Panc1 (cell line): Measurements from ENCODE around the gene SDHAF1. TPM values are rescaled to one million over a fixed set of nuclear protein-coding genes. Genes with fewer than 3 reads are reported as not detected.

Experiments used
- ATAC-seq: fragments of 200-7000 bp; cut with Tn5 transposase; 2 replicates; pipeline ENCODE4 v1.9.1; 2020; ENCODE audit warnings: mild to moderate bottlenecking, moderate library complexity
- BruUV-seq: library from RNA; stranded (reverse); fragments of 400-500 nt; replicated peaks from 2 replicates; lab custom pipeline; 2021; lab: Mats Ljungman, UMichigan
- CTCF ChIA-PET: fragments of 300-600 bp; sonication (Branson Sonifier 250); formaldehyde crosslinking; loops from one replicate; lab custom pipeline; 2022; ENCODE audit warnings: antibody characterized with exemption; lab: Charles Lee
- POLR2A ChIA-PET: fragments of 300-600 bp; sonication (Branson Sonifier 250); formaldehyde crosslinking; loops from one replicate; lab custom pipeline; 2022; ENCODE audit warnings: antibody characterized with exemption; lab: Charles Lee
- DNase-seq: peaks from one replicate; pipeline ENCODE4 v3.0.0-alpha.2; 2010; ENCODE audit warnings: low read depth, low spot score
- H3K27ac ChIP-seq: 2 replicates; pipeline ENCODE4 v1.5.1; 2011; ENCODE audit warnings: mild to moderate bottlenecking, low read length, inconsistent platforms
- H3K27me3 ChIP-seq: fragments of 200-500 bp; sonication (Bioruptor generic); 2 replicates; pipeline ENCODE4 v1.6.0; 2014; ENCODE audit warnings: low read length, inconsistent platforms; ENCODE audit not compliant: control insufficient read depth, insufficient read depth
- H3K36me3 ChIP-seq: fragments of 200-500 bp; sonication (Bioruptor generic); 2 replicates; pipeline ENCODE4 v1.5.1; 2014; ENCODE audit warnings: inconsistent platforms, mild to moderate bottlenecking, low read length, moderate library complexity; ENCODE audit not compliant: control insufficient read depth, insufficient read depth
- H3K4me1 ChIP-seq: 2 replicates; pipeline ENCODE4 v1.5.1; 2011; ENCODE audit warnings: inconsistent platforms, mild to moderate bottlenecking, low read length, moderate library complexity; ENCODE audit not compliant: control insufficient read depth, insufficient read depth
- H3K4me3 ChIP-seq, 2 experiments: 2 replicates each; pipeline ENCODE4 v1.5.1; 2011 to 2012; ENCODE audit warnings: low read depth in 2 of 2, low read length in 2 of 2, mild to moderate bottlenecking in 2 of 2, inconsistent platforms in 1 of 2, moderate library complexity in 1 of 2
- H3K9me3 ChIP-seq: fragments of 200-500 bp; sonication (Bioruptor generic); 2 replicates; pipeline ENCODE4 v1.5.1; 2014; ENCODE audit warnings: low read depth, mild to moderate bottlenecking, inconsistent platforms, low read length, moderate library complexity; ENCODE audit not compliant: control insufficient read depth, insufficient read depth
- POLR2AphosphoS5 ChIP-seq: IDR thresholded peaks from 2 replicates; pipeline ENCODE4 v1.6.1; 2012; ENCODE audit warnings: mild to moderate bottlenecking, low read depth, low read length, moderate library complexity
- REST ChIP-seq, 2 experiments: IDR thresholded peaks; 2 replicates each; pipeline ENCODE4 v1.6.1; 2011 to 2012; ENCODE audit warnings: low read depth in 2 of 2, control low read depth in 1 of 2, low read length in 1 of 2, mild to moderate bottlenecking in 1 of 2, moderate library complexity in 1 of 2; ENCODE audit not compliant: insufficient read depth in 1 of 2
- SIN3A ChIP-seq: IDR thresholded peaks from 2 replicates; pipeline ENCODE4 v1.6.1; 2012; ENCODE audit warnings: low read depth, mild to moderate bottlenecking, low read length, moderate library complexity, borderline replicate concordance; ENCODE audit not compliant: insufficient read depth
- TCF7L2 ChIP-seq: IDR thresholded peaks from 2 replicates; pipeline ENCODE4 v1.6.1; 2011; ENCODE audit warnings: mild to moderate bottlenecking, low read depth, low read length, inconsistent platforms
- in situ Hi-C: cut with HindIII; loops from 2 replicates; pipeline ENCODE4 v1.10.0; 2016; ENCODE audit warnings: low sequenced_read_pairs, low pct_unique_long_range_greater_than_20kb
- intact Hi-C: fragments of 100-400 bp; cut with micrococcal nuclease; formaldehyde crosslinking; loops from one replicate; pipeline ENCODE4 v1.10.0; 2022; ENCODE audit not compliant: unreplicated experiment
- total RNA-seq: library from RNA; stranded (reverse); gene quantifications from one replicate; pipeline ENCODE4 v1.2.1, GENCODE V29; 2021; ENCODE audit not compliant: unreplicated experiment
- TF ChIP-seq, protein P1 (sequence below): fragments of 450-650 bp; IDR thresholded peaks from 2 replicates; pipeline ENCODE4 v1.5.1; 2017; ENCODE audit warnings: mild to moderate bottlenecking

The SDHAF1 gene
- total RNA-seq, 1 experiment from 2014 or later, result 19.0 TPM

DNA sequence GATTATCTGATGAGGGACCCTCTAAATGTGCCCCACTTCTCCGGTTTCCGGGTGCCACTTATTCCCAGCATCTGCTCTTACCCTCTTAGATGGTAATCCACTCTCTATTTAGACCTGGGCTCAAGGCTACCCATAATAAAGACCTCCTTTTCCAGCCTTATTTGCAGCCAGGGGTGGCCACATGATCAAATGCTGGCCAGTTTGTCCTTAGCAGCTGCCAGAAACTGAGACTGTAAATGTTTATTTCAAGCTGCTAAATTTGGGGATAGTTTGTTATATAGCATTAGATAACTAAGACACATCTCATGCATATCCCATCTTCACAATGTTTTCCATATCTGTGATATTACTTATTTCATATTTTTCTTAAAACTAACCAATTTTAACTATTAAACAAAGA lies 49.0 kb downstream of the SDHAF1 start:
- POLR2A ChIA-PET, result no interaction called here

More for the DNA sequence above, 49.0 kb downstream of the SDHAF1 start:
- no peak overlapping the region for H3K4me3 ChIP-seq
- CTCF ChIA-PET, result no interaction called here
- no peak overlapping the region for H3K27ac ChIP-seq
- no peaks in the 10 kb centered on the region for H3K27me3 ChIP-seq
- no peaks in the 10 kb centered on the region for H3K36me3 ChIP-seq
- TF ChIP-seq SIN3A (no peak), REST (IDR thresholded peaks at IDR 0.05; ENCODE audit: insufficient read depth in 1 of 2, low read depth in 2 of 2, low read length in 1 of 2) (no peak), TCF7L2 (no peak), POLR2AphosphoS5 (no peak)
- TF ChIP-seq, protein P1, sequence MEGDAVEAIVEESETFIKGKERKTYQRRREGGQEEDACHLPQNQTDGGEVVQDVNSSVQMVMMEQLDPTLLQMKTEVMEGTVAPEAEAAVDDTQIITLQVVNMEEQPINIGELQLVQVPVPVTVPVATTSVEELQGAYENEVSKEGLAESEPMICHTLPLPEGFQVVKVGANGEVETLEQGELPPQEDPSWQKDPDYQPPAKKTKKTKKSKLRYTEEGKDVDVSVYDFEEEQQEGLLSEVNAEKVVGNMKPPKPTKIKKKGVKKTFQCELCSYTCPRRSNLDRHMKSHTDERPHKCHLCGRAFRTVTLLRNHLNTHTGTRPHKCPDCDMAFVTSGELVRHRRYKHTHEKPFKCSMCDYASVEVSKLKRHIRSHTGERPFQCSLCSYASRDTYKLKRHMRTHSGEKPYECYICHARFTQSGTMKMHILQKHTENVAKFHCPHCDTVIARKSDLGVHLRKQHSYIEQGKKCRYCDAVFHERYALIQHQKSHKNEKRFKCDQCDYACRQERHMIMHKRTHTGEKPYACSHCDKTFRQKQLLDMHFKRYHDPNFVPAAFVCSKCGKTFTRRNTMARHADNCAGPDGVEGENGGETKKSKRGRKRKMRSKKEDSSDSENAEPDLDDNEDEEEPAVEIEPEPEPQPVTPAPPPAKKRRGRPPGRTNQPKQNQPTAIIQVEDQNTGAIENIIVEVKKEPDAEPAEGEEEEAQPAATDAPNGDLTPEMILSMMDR, result no peak
- DNase-seq, result no peak
- no peaks in the 10 kb centered on the region for H3K9me3 ChIP-seq
- in situ Hi-C loops (no loop called here), intact Hi-C loops (no loop called here)
- BruUV-seq, result no TSS peak
- ATAC-seq, result no peak
- H3K4me1 ChIP-seq, result no peaks in the 10 kb centered on the region

Other genes starting within 250 kb of the SDHAF1 start
- 29.8 TPM for gene U2AF1L4, start 249.8 kb upstream of the SDHAF1 start, total RNA-seq
- 169 TPM for gene PSENEN, start 249.5 kb upstream of the SDHAF1 start, total RNA-seq
- gene LIN37, start 246.6 kb upstream of the SDHAF1 start, total RNA-seq, result 23.5 TPM
- gene HSPB6, start 238.2 kb upstream of the SDHAF1 start, total RNA-seq, result 0.87 TPM
- gene PROSER3, start 237.0 kb upstream of the SDHAF1 start, total RNA-seq, result 63.9 TPM
- 35.8 TPM for gene ARHGAP33, start 219.6 kb upstream of the SDHAF1 start, total RNA-seq
- not detected for gene PRODH2, start 182.3 kb upstream of the SDHAF1 start, total RNA-seq
- 0.67 TPM for gene NPHS1, start 142.7 kb upstream of the SDHAF1 start, total RNA-seq
- 5.0 TPM for gene KIRREL2, start 138.3 kb upstream of the SDHAF1 start, total RNA-seq
- 74.6 TPM for gene APLP1, start 126.6 kb upstream of the SDHAF1 start, total RNA-seq
- 20.5 TPM for gene NFKBID, start 94.6 kb upstream of the SDHAF1 start, total RNA-seq
- gene HCST, start 92.7 kb upstream of the SDHAF1 start, total RNA-seq, result 2.9 TPM
- not detected for gene TYROBP, start 86.9 kb upstream of the SDHAF1 start, total RNA-seq
- gene LRFN3, start 58.8 kb upstream of the SDHAF1 start, total RNA-seq, result 16.7 TPM
- 1.1 TPM for gene SYNE4, start 13.6 kb downstream of the SDHAF1 start, total RNA-seq
- gene ALKBH6, start 19.0 kb downstream of the SDHAF1 start, total RNA-seq, result 44.8 TPM
- gene CLIP3, start 37.7 kb downstream of the SDHAF1 start, total RNA-seq, result 4.7 TPM
- 9.6 TPM for gene THAP8, start 59.1 kb downstream of the SDHAF1 start, total RNA-seq
- gene WDR62, start 59.7 kb downstream of the SDHAF1 start, total RNA-seq, result 51.4 TPM
- gene OVOL3, start 116.0 kb downstream of the SDHAF1 start, total RNA-seq, result 0.44 TPM
- gene POLR2I, start 119.7 kb downstream of the SDHAF1 start, total RNA-seq, result 174 TPM
- 496 TPM for gene TBCB, start 120.3 kb downstream of the SDHAF1 start, total RNA-seq
- 1,158 TPM for gene CAPNS1, start 144.9 kb downstream of the SDHAF1 start, total RNA-seq
- 0.33 TPM for gene COX7A1, start 157.3 kb downstream of the SDHAF1 start, total RNA-seq
- 4.9 TPM for gene ZNF565, start 219.5 kb downstream of the SDHAF1 start, total RNA-seq
- 121 TPM for gene ZNF146, start 219.9 kb downstream of the SDHAF1 start, total RNA-seq